ENCODE measurements around the gene NKTR.

NKTR gene

DNA sequence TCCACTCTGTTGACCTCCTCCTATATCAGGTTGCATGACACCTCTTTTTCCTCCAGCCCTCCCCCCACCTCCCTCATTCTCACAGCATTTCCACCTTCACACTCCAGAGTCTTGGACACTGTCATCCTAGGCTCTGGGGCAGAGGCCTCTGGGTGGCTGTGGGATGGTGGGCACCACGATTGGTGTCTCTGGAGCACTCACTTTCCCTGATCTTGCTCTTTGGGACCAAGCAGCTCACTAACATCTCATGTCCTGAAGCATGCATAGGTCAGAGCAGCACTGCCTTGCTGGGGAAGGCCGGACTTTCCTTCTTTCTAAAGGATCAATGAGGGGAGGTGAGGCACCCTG, 67.9 kb downstream of the NKTR start:
- Histone ChIP-seq H3K9ac (ENCODE audit: low read length) (no peak overlapping the region), H3K27ac (ENCODE audit: low read length) (no peak overlapping the region), H3K79me2 (ENCODE audit: low read length) (no peaks in the 10 kb centered on the region), H3K4me2 (ENCODE audit: low read depth, low read length) (no peak overlapping the region), H3F3A (ENCODE audit: insufficient read depth, low read length) (no peaks in the 10 kb centered on the region), H3K36me3 (replicated peaks; ENCODE audit: insufficient read depth, low read length) (no peaks in the 10 kb centered on the region), H3K27me3 (replicated peaks; ENCODE audit: insufficient read depth, low read length) (no peaks in the 10 kb centered on the region), H3K4me1 (ENCODE audit: low read length) (no peaks in the 10 kb centered on the region), H3K9me3 (replicated peaks; ENCODE audit: insufficient read depth, low read length) (no peaks in the 10 kb centered on the region), H3K9me2 (replicated peaks; ENCODE audit: insufficient read depth, low read length) (no peaks in the 10 kb centered on the region), H4K20me1 (ENCODE audit: insufficient read depth, low read length) (no peaks in the 10 kb centered on the region), H3K4me3 (ENCODE audit: low read length) (no peak overlapping the region), H2AFZ (ENCODE audit: low read length) (no peak overlapping the region)
- DNase-seq: no peak
- no peak for TF ChIP-seq EZH2 (optimal IDR thresholded peaks at IDR 0.05; ENCODE audit: low read depth, low read length)
- TF ChIP-seq EZH2phosphoT487 (IDR thresholded peaks at IDR 0.05; ENCODE audit: low read length): no peak
- TF ChIP-seq, protein P1, sequence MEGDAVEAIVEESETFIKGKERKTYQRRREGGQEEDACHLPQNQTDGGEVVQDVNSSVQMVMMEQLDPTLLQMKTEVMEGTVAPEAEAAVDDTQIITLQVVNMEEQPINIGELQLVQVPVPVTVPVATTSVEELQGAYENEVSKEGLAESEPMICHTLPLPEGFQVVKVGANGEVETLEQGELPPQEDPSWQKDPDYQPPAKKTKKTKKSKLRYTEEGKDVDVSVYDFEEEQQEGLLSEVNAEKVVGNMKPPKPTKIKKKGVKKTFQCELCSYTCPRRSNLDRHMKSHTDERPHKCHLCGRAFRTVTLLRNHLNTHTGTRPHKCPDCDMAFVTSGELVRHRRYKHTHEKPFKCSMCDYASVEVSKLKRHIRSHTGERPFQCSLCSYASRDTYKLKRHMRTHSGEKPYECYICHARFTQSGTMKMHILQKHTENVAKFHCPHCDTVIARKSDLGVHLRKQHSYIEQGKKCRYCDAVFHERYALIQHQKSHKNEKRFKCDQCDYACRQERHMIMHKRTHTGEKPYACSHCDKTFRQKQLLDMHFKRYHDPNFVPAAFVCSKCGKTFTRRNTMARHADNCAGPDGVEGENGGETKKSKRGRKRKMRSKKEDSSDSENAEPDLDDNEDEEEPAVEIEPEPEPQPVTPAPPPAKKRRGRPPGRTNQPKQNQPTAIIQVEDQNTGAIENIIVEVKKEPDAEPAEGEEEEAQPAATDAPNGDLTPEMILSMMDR (IDR thresholded peaks at IDR 0.05; ENCODE audit: low read length): no peak

GRCh38 chr3:42668793-42669217, 68.3 kb downstream of the NKTR start:
- H3K79me2 ChIP-seq (ENCODE audit: low read length): no peaks in the 10 kb centered on the region
- H3K9ac ChIP-seq (ENCODE audit: low read length): no peak overlapping the region
- no peak overlapping the region for H3K27ac ChIP-seq (ENCODE audit: low read length)
- H3K9me2 ChIP-seq (replicated peaks; ENCODE audit: insufficient read depth, low read length): no peaks in the 10 kb centered on the region
- no peak overlapping the region for H3K4me3 ChIP-seq (ENCODE audit: low read length)
- no peak overlapping the region for H3K4me2 ChIP-seq (ENCODE audit: low read depth, low read length)
- H2AFZ ChIP-seq (ENCODE audit: low read length): no peak overlapping the region
- no peaks in the 10 kb centered on the region for H3K9me3 ChIP-seq (replicated peaks; ENCODE audit: insufficient read depth, low read length)
- no peaks in the 10 kb centered on the region for H3F3A ChIP-seq (ENCODE audit: insufficient read depth, low read length)
- H3K27me3 ChIP-seq (replicated peaks; ENCODE audit: insufficient read depth, low read length): no peaks in the 10 kb centered on the region
- no peak for TF ChIP-seq EZH2 (optimal IDR thresholded peaks at IDR 0.05; ENCODE audit: low read depth, low read length)
- TF ChIP-seq, protein P1 (IDR thresholded peaks at IDR 0.05; ENCODE audit: low read length): no peak
- TF ChIP-seq EZH2phosphoT487 (IDR thresholded peaks at IDR 0.05; ENCODE audit: low read length): no peak
- no peaks in the 10 kb centered on the region for H4K20me1 ChIP-seq (ENCODE audit: insufficient read depth, low read length)
- H3K4me1 ChIP-seq (ENCODE audit: low read length): no peaks in the 10 kb centered on the region
- no peaks in the 10 kb centered on the region for H3K36me3 ChIP-seq (replicated peaks; ENCODE audit: insufficient read depth, low read length)
- DNase-seq: no peak

- Histone ChIP-seq H3K9ac (ENCODE audit: low read length) (no peak overlapping the region), H3K79me2 (ENCODE audit: low read length) (no peaks in the 10 kb centered on the region), H3K4me1 (ENCODE audit: low read length) (no peaks in the 10 kb centered on the region), H3K4me2 (ENCODE audit: low read depth, low read length) (no peak overlapping the region), H3F3A (ENCODE audit: insufficient read depth, low read length) (no peaks in the 10 kb centered on the region), H3K9me2 (replicated peaks; ENCODE audit: insufficient read depth, low read length) (no peaks in the 10 kb centered on the region), H3K4me3 (ENCODE audit: low read length) (no peak overlapping the region), H3K27me3 (replicated peaks; ENCODE audit: insufficient read depth, low read length) (no peaks in the 10 kb centered on the region), H3K36me3 (replicated peaks; ENCODE audit: insufficient read depth, low read length) (no peaks in the 10 kb centered on the region), H2AFZ (ENCODE audit: low read length) (no peak overlapping the region), H3K27ac (ENCODE audit: low read length) (no peak overlapping the region), H4K20me1 (ENCODE audit: insufficient read depth, low read length) (no peaks in the 10 kb centered on the region), H3K9me3 (replicated peaks; ENCODE audit: insufficient read depth, low read length) (no peaks in the 10 kb centered on the region)
- TF ChIP-seq EZH2phosphoT487 (IDR thresholded peaks at IDR 0.05; ENCODE audit: low read length) (no peak), EZH2 (optimal IDR thresholded peaks at IDR 0.05; ENCODE audit: low read depth, low read length) (no peak)
- DNase-seq: no peak
Observed at GRCh38 chr3:42670051-42670576, 69.6 kb downstream of the NKTR start.

DNA sequence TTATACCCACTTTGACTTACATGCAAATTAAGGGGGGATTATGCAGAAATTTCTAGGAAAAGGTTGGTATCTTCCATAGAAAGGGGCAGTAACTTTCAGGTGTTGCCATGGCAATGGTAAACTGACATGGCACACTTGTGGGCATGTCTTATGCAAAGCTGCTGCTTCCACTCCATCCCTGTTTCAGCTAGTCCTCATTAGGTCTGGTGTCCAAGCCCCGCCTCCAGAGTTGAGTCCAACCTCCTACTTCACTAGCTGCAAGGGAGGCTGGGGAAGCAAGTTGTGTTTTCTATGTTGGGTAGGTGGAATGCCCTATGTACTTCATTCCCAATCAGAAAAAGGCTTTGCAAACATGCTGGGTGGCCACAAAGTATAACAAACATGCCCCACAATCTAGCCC, 70.2 kb downstream of the NKTR start:
- Histone ChIP-seq H3K79me2 (ENCODE audit: low read length) (no peaks in the 10 kb centered on the region), H3K36me3 (replicated peaks; ENCODE audit: insufficient read depth, low read length) (no peaks in the 10 kb centered on the region), H3F3A (ENCODE audit: insufficient read depth, low read length) (no peaks in the 10 kb centered on the region), H4K20me1 (ENCODE audit: insufficient read depth, low read length) (no peaks in the 10 kb centered on the region), H3K4me2 (ENCODE audit: low read depth, low read length) (no peak overlapping the region), H3K9me2 (replicated peaks; ENCODE audit: insufficient read depth, low read length) (no peaks in the 10 kb centered on the region), H3K27ac (ENCODE audit: low read length) (no peak overlapping the region), H2AFZ (ENCODE audit: low read length) (no peak overlapping the region), H3K9ac (ENCODE audit: low read length) (no peak overlapping the region), H3K4me1 (ENCODE audit: low read length) (no peaks in the 10 kb centered on the region), H3K27me3 (replicated peaks; ENCODE audit: insufficient read depth, low read length) (no peaks in the 10 kb centered on the region), H3K4me3 (ENCODE audit: low read length) (no peak overlapping the region), H3K9me3 (replicated peaks; ENCODE audit: insufficient read depth, low read length) (no peaks in the 10 kb centered on the region)
- TF ChIP-seq EZH2phosphoT487 (IDR thresholded peaks at IDR 0.05; ENCODE audit: low read length) (no peak), EZH2 (optimal IDR thresholded peaks at IDR 0.05; ENCODE audit: low read depth, low read length) (no peak)
- TF ChIP-seq, protein P1 (IDR thresholded peaks at IDR 0.05; ENCODE audit: low read length): no peak
- DNase-seq: no peak
